Keratinocyte (primary cell): ENCODE measurements around the gene KHNYN. TPM values are rescaled to one million over a fixed set of nuclear protein-coding genes. Genes with fewer than 3 reads are reported as not detected.
A peak's percentile ranks its signal among the peaks of the same experiment; 100 is the strongest.
"Not testable (repeated sequence)": the region's sequence is repeated elsewhere in the genome, so short reads cannot be mapped to it uniquely, and the experiment has no call there.

Source experiments
- DNase-seq: peaks from one replicate; pipeline ENCODE4 v3.0.0-alpha.2; 2011; ENCODE audit warnings: low read depth, missing footprints, low spot score
- FAIRE-seq: peaks from 2 replicates; lab custom pipeline; 2011; peaks lifted over from hg19 to GRCh38; lab: Jason Lieb, UNC
- H2AFZ ChIP-seq: 2 replicates; pipeline ENCODE4 v1.6.0; 2012; ENCODE audit warnings: low read length, control low read depth, inconsistent platforms; ENCODE audit not compliant: control insufficient read depth
- H3K27ac ChIP-seq: 2 replicates; pipeline ENCODE4 v1.5.1; 2011; ENCODE audit warnings: low read length; ENCODE audit not compliant: control insufficient read depth, insufficient read depth
- H3K27me3 ChIP-seq: 3 replicates; pipeline ENCODE4 v1.6.0; 2011; ENCODE audit warnings: low read length; ENCODE audit not compliant: control insufficient read depth, insufficient read depth; ENCODE audit errors: extremely low read depth
- H3K36me3 ChIP-seq, 2 experiments: 2 replicates in 1 of 2; 3 replicates in 1 of 2; pipeline ENCODE4 v1.5.1; 2011; ENCODE audit warnings: low read length in 2 of 2, mild to moderate bottlenecking in 1 of 2; ENCODE audit not compliant: control insufficient read depth in 2 of 2, insufficient read depth in 2 of 2; ENCODE audit errors: extremely low read depth in 1 of 2
- H3K4me1 ChIP-seq: 3 replicates; pipeline ENCODE4 v1.5.1; 2011; ENCODE audit warnings: low read length; ENCODE audit not compliant: control insufficient read depth, insufficient read depth; ENCODE audit errors: extremely low read depth
- H3K4me2 ChIP-seq: 3 replicates; pipeline ENCODE4 v1.6.0; 2011; ENCODE audit warnings: low read depth, low read length; ENCODE audit not compliant: control insufficient read depth, insufficient read depth; ENCODE audit errors: extremely low read depth
- H3K4me3 ChIP-seq, 3 experiments: fragments of 200-600 bp in 1 of 3; sonication (generic) in 1 of 3; 2 replicates in 2 of 3; 3 replicates in 1 of 3; pipeline ENCODE4 v1.5.1; 2011 to 2016; ENCODE audit warnings: low read length in 3 of 3, mild to moderate bottlenecking in 3 of 3, control low read depth in 2 of 3, inconsistent platforms in 1 of 3, low read depth in 1 of 3, mixed read lengths in 1 of 3, mixed run types in 1 of 3, moderate library complexity in 1 of 3; ENCODE audit not compliant: control insufficient read depth in 2 of 3, insufficient read depth in 2 of 3; ENCODE audit errors: extremely low read depth in 1 of 3
- H3K79me2 ChIP-seq: 2 replicates; pipeline ENCODE4 v1.6.0; 2012; ENCODE audit warnings: low read length; ENCODE audit not compliant: control insufficient read depth, insufficient read depth
- H3K9ac ChIP-seq: 3 replicates; pipeline ENCODE4 v1.6.0; 2011; ENCODE audit warnings: low read length; ENCODE audit not compliant: control insufficient read depth, insufficient read depth; ENCODE audit errors: extremely low read depth
- H3K9me1 ChIP-seq: 3 replicates; pipeline ENCODE4 v1.6.0; 2011; ENCODE audit warnings: low read length; ENCODE audit not compliant: control insufficient read depth, insufficient read depth; ENCODE audit errors: extremely low read depth
- H3K9me3 ChIP-seq: 2 replicates; pipeline ENCODE4 v1.5.1; 2012; ENCODE audit warnings: low read depth, low read length; ENCODE audit not compliant: control insufficient read depth
- H4K20me1 ChIP-seq: 3 replicates; pipeline ENCODE4 v1.6.0; 2011; ENCODE audit warnings: low read length; ENCODE audit not compliant: control insufficient read depth, insufficient read depth; ENCODE audit errors: extremely low read depth
- CTCF ChIP-seq, 3 experiments: IDR thresholded peaks in 1 of 3; conservative IDR thresholded peaks in 1 of 3; optimal IDR thresholded peaks in 1 of 3; 2 replicates in 2 of 3; 3 replicates in 1 of 3; pipeline versions ENCODE3 to v1.5.1; 2011; ENCODE audit warnings: low read length in 3 of 3, mild to moderate bottlenecking in 3 of 3, moderate library complexity in 2 of 3, control low read depth in 1 of 3, inconsistent platforms in 1 of 3; ENCODE audit not compliant: insufficient read depth in 2 of 3; ENCODE audit errors: extremely low read depth in 1 of 3
- EZH2 ChIP-seq: IDR thresholded peaks from one replicate; pipeline ENCODE4 v1.6.1; 2012; ENCODE audit warnings: inconsistent platforms, mild to moderate bottlenecking, low read length, moderate library complexity
- dilution Hi-C: fragments of 300-500 bp; cut with MboI; formaldehyde crosslinking; loops from one replicate; pipeline ENCODE4 v1.7.0; 2020; ENCODE audit warnings: low sequenced_read_pairs; ENCODE audit not compliant: extremely low pct_ligation_motif_present
- polyA plus RNA-seq, 5 experiments: library from polyadenylated mRNA; depleted of rRNA in 3 of 5; stranded (reverse) in 3 of 5; stranded (forward) in 1 of 5; unstranded in 1 of 5; fragments of >200 nt; gene quantifications; 1 replicate in 1 of 5; 2 replicates in 3 of 5; 3 replicates in 1 of 5; pipeline versions ENCODE4 v1.2.1 to v1.2.3, GENCODE V29; 2011 to 2012; ENCODE audit warnings: missing spikeins in 2 of 5, low read depth in 1 of 5, low replicate concordance in 1 of 5

Gene KHNYN
- polyA plus RNA-seq, 1 donor (not counting 4 experiments of a cell fraction or from before 2014, with no cell fraction given), result 26.0 TPM

GRCh38 chr14:24442240-24443052 lies 12.7 kb downstream of the KHNYN start, which contains the start of gene SDR39U1:
SDR39U1 (minus strand) TSS chr14:24442776; CDS start chr14:24442769, 7 bp downstream.
- FAIRE-seq (peak; percentile 88), DNase-seq (peak; percentile 91)
- Histone ChIP-seq H4K20me1 (no peaks in the 10 kb centered on the region), H3K27ac (peak within 1 kb of the TSS; percentile 90), H3K4me3 (peak within 1 kb of the TSS; percentile 69 to 98 (median 97)), H3K27me3 (no peaks in the 10 kb centered on the region), H3K4me2 (peak within 1 kb of the TSS; percentile 97), H3K9me1 (no peaks in the 10 kb centered on the region), H3K36me3 (peaks cover 23 to 45% of the 10 kb centered on the region in 2 experiments), H3K4me1 (peaks cover 12% of the 10 kb centered on the region), H3K79me2 (peaks cover 21% of the 10 kb centered on the region), H2AFZ (peak within 1 kb of the TSS; percentile 86), H3K9me3 (no peaks in the 10 kb centered on the region), H3K9ac (peak within 1 kb of the TSS; percentile 90)
- TF ChIP-seq EZH2 (no peak), CTCF (optimal IDR thresholded peaks at IDR 0.05 in 1 of 3, IDR thresholded peaks at IDR 0.05 in 1 of 3, conservative IDR thresholded peaks at IDR 0.05 in 1 of 3; ENCODE audit: extremely low read depth in 1 of 3, insufficient read depth in 2 of 3, low read length in 3 of 3) (no peak)
- dilution Hi-C loops, result no loop called here

GRCh38 chr14:24443053-24443665 lies 13.4 kb downstream of the KHNYN start:
- peak overlapping the region; percentile 90 for H3K9ac ChIP-seq
- H3K79me2 ChIP-seq, result peaks cover 19% of the 10 kb centered on the region
- TF ChIP-seq CTCF (optimal IDR thresholded peaks at IDR 0.05 in 1 of 3, IDR thresholded peaks at IDR 0.05 in 1 of 3, conservative IDR thresholded peaks at IDR 0.05 in 1 of 3; ENCODE audit: extremely low read depth in 1 of 3, insufficient read depth in 2 of 3, low read length in 3 of 3) (no peak), EZH2 (no peak)
- peaks cover 12% of the 10 kb centered on the region for H3K4me1 ChIP-seq
- H3K36me3 ChIP-seq, result peaks cover 20 to 38% of the 10 kb centered on the region in 2 experiments
- peak overlapping the region; percentile 97 for H3K4me2 ChIP-seq
- no peaks in the 10 kb centered on the region for H3K27me3 ChIP-seq
- no peaks in the 10 kb centered on the region for H3K9me1 ChIP-seq
- H3K9me3 ChIP-seq, result no peaks in the 10 kb centered on the region
- H3K27ac ChIP-seq, result peak overlapping the region; percentile 90
- FAIRE-seq (no peak), DNase-seq (no peak)
- H3K4me3 ChIP-seq, result peak overlapping the region; percentile 69 to 98 (median 97)
- H2AFZ ChIP-seq, result peak overlapping the region; percentile 86
- dilution Hi-C loops, result no loop called here
- no peaks in the 10 kb centered on the region for H4K20me1 ChIP-seq

DNA sequence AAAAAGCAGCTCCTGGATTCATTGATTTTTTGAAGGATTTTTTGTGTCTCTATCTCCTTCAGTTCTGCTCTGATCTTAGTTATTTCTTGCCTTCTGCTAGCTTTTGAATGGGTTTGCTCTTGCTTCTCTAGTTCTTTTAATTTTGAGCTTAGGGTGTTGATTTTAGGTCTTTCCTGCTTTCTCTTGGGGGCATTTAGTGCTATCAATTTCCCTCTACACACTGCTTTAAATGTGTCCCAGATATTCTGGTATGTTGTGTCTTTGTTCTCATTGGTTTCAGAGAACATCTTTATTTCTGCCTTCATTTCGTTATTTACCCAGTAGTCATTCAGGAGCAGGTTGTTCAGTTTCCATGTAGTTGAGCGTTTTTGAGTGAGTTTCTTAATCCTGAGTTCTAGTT lies 21.1 kb downstream of the KHNYN start:
- H3K79me2 ChIP-seq, H2AFZ ChIP-seq, H3K4me2 ChIP-seq, H3K4me3 ChIP-seq, DNase-seq, H3K9me1 ChIP-seq, H3K9me3 ChIP-seq, H3K36me3 ChIP-seq, H3K9ac ChIP-seq, H3K27ac ChIP-seq, H3K4me1 ChIP-seq, H3K27me3 ChIP-seq, dilution Hi-C loops, H4K20me1 ChIP-seq, FAIRE-seq: not testable (repeated sequence)
